GM18508 (cell line): ENCODE measurements around the gene SETD1A.
A peak's percentile ranks its signal among the peaks of the same experiment; 100 is the strongest.

ENCODE experiments used
- ATAC-seq: cut with Tn5 transposase; IDR thresholded peaks from one replicate; pipeline ENCODE4 v1.9.1; 2021; ENCODE audit warnings: moderate number of reproducible peaks; ENCODE audit not compliant: insufficient read depth, unreplicated experiment

Gene SETD1A

DNA sequence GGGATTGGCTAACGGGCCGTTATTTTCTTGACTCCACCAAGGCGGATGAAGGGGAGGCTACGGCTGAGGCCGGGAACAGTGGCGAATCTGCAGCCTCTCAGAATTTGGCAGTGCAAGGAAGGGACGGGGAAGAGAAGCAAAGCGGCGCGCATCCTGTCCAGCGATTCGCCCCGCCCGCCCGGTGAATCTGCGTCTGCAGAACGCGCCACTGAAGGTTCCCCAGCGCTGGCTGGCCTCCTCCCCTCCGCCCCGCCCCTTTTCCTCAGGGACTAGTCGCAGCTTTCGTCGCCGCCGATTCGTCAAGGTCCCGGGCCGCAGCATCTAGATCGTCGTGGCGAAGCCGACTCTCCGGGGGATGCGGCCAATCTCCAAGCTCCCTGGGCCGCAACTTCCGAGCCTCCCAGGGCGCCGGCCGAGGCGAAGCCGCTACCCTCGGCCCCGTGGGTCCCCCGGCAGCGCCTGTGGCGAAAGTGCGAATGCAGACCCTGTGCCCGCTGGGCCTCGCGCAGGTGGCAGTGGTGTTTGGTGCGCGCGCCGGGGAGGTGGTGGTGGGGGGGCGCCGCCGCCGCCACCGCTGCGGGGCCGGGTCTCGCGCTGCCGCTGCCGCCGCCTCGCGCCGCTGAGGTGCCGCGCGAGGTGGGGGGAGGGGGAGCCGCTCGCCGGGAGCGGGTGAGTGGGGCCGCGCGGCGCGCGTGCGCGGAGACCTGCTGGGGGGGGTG, at the start of gene SETD1A:
Gene SETD1A, plus strand, starts transcription at position 299 of the 719 bp plus-strand sequence. CDS start 978 bp downstream, outside the sequence.
- ATAC-seq, result no peak

DNA sequence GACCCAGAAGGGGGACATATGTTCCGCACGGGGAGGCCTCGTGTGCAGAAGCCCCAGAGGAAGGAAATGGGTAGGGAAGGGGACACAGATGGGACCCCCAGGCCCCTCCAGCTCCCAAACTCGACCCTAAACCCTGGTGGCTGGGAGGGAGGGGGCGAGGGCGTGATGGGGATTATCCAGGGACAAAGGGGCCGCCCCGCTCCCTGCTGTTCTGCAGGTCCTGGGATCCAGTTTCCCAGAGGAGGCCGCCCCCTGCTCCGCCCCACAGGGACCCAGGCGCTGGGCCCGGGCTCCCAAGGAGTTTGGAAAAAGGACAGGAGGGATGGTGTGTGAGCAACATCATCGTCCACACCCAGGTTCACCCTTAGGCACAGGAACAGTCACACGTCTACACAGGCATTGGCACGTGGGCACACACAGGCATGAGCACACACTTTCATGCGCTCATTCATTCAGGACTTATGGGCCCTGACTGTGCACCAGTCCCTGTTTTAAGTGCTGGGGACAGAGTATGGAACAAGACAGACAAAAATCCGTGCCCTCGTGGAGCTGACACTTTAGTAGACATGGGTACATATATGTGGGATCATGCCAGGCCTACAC, 47.0 kb upstream of the SETD1A start:
- ATAC-seq, result no peak

- no peak for ATAC-seq
These were observed 44.7 kb upstream of the SETD1A start for GRCh38 chr16:30912794-30913412.

- no peak for ATAC-seq
These were observed 42.7 kb upstream of the SETD1A start for GRCh38 chr16:30914830-30915229.

DNA sequence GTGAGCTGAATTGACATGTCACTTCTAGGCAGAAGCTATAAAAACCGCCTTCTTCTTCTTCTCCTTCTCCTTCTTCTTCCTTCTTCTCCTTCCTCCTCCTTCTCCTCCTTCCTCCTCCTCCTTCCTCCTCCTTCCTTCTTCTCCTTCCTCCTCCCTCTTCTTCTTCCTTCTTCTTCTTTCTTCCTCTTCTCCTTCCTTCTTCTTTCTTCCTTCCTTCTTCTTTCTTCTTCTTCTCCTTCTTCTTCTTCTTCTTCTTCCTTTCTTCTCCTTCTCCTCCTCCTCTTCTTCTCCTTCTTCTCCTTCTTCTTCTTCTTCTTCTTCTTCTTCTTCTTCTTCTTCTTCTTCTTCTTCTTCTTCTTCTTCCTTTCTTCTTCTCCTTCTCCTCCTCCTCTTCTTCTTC, 38.9 kb upstream of the SETD1A start:
- ATAC-seq, result no peak

DNA sequence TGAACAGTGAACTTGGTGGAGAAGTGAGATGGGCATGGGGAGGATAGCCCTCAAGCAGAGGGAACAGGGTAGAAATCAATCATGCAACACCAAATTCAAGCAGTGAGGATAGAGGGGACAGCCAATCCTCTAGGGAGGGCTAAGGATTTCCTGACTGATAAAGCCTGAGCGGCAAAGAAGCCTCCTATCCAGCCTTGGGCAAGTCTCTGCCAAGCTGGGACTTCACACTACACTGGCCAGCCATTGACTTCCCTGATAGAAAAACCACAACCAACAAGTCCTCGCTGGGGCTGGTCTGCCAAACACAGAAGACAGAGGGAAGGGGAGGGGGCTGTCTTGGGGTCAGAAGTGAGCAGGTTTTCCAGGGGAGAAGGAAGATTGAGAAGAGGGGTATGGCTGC, 36.7 kb upstream of the SETD1A start:
- ATAC-seq, result no peak

GRCh38 chr16:30921459-30921747, 36.2 kb upstream of the SETD1A start:
- ATAC-seq, result no peak

DNA sequence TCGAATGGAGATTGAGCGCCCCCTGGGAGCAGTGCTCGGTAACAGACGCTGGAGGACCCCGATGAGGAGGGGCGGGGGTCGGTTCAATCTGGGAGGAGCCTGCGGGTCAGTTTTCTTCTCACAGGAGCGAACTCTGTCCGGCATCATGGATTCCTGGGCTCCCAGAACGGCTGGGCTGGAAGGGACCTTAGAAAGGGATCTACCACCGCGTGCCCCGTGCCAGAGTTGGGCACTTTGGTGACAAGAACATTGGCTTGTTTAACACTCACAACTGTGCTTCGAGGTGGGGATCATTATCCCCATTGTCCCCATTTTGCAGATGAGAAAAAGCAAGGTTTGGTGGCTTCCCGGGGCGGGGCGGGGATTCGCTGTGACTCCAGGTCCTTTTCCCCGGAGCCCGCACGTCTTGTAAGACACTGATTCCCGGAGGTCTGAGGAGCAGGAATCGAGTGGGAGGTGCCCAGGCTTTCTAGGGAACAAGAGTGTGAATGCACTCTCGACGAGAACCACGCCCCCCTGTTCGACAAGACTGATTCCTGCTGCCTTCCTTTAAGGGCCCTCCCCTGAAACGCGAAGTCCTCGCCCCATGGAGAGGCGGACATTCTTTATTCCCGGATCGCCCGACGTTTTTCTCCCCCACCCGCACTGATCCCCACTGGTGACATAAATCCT, 35.7 kb upstream of the SETD1A start:
- ATAC-seq, result no peak

DNA sequence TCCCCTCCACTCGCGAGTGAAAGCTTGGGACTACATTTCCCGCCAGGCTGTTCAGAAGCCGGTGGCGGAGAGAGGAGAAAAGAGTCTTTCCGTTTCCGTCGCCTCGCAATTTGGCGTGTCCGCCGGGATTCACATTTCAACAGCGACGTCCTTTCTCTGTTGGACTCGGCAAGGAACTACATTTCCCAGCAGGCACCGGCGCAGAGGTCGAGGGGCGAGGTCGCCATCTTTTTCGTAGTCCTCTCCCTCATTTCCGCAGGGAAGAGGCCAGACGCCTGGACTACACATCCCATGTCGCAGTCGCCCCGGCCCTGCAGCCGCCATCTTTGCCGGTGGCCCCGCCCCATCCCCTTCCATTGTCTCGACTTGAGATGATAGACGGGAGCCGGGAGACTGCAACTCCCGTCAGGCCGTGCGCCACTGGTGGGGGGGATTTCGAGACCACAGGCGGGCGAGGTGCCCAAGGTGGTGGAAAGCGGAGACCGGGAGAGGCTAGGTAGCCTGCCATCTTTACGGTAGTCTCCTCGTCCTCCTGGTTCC, 35.1 kb upstream of the SETD1A start:
- ATAC-seq, result peak; percentile 60

- peak; percentile 57 for ATAC-seq
These were observed 34.5 kb upstream of the SETD1A start for GRCh38 chr16:30922960-30923535.

DNA sequence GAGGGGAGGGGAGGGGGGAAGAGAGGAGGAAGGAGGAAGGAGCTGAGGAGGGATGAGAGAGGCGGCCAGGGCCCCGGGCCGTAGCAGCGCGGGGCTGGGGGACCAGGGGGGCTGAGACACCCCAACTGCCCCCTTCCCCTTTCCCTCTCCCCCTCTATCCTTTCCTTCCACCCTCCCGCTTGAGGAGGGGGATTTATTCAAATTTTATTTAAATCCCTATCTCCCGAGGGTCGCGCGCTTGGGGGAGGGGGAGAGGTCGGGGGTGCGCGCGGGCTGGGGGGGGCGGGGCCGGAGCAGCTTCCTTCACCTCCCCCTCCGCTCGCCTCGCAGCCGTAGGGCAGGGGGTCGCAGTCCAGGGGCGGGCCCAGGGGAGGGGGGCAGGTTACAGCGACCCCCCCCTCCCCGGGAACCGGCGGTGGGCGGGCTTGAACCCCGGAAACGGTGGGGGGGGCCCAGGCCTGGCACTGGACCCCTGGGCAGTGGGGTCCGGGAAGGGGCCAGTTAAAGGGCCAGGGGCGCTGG, 33.9 kb upstream of the SETD1A start, which contains the start of gene FBXL19:
Gene FBXL19, plus strand, starts transcription at position 19 of the 522 bp plus-strand sequence. CDS start 2,183 bp downstream, outside the sequence.
- no peak for ATAC-seq

GRCh38 chr16:30924076-30924912, 33.3 kb upstream of the SETD1A start:
- ATAC-seq, result no peak

- ATAC-seq, result no peak
These were observed 32.5 kb upstream of the SETD1A start for GRCh38 chr16:30924913-30925631.

GRCh38 chr16:30925632-30925987, 31.9 kb upstream of the SETD1A start:
- ATAC-seq, result no peak

GRCh38 chr16:30925995-30926811, 31.4 kb upstream of the SETD1A start:
- ATAC-seq, result no peak

- no peak for ATAC-seq
These were observed 30.4 kb upstream of the SETD1A start for GRCh38 chr16:30926937-30927788.

GRCh38 chr16:30927789-30928378, 29.7 kb upstream of the SETD1A start:
- no peak for ATAC-seq
